Measurements from ENCODE around the gene ATG16L2. TPM values are rescaled to one million over a fixed set of nuclear protein-coding genes. Genes with fewer than 3 reads are reported as not detected.

Gene ATG16L2
- total RNA-seq, 4 donors from 2014 or later, result 8.3 to 27.9 (median 16.5) TPM

DNA sequence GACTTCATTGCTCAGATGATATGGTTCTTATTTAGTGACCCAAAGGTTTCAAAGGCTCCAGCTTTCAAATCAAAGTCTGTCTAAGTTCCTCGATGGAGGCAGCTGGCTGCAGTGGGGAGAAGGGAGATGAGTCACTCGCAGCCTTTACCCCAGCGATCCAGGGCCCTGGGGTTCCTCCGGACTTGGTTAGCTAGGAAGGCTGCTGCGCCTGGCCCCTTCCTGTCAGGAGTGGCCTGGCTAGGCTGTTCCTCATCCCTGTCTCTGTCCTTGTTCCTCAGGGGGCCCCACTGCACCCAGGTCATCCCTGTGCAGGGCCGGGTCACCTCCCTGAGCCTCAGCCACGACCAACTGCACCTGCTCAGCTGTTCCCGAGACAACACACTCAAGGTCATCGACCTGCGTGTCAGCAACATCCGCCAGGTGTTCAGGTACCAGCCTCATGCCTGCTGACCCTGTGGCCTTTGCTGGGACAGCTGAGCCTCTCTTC, 13.9 kb downstream of the ATG16L2 start:
- 81% methylated on average over 6 of the region's 11 CpGs; no CpG with 5 or more reads in 1 of the 2 donors for WGBS, 2 donors (ENCODE audit: low coverage in 1 of 2)
- no peaks in the 10 kb centered on the region for H3K9me3 ChIP-seq
- ATAC-seq, result no peak
- peaks cover 2 to 22% (median 12%) of the 10 kb centered on the region in 3 donors for H3K4me1 ChIP-seq
- no peak for TF ChIP-seq POLR2AphosphoS5 (IDR thresholded peaks at IDR 0.05)
- TF ChIP-seq EP300 (IDR thresholded peaks at IDR 0.05), result no peak
- TF ChIP-seq POLR2A (IDR thresholded peaks at IDR 0.05), result no peak
- TF ChIP-seq, protein P1, sequence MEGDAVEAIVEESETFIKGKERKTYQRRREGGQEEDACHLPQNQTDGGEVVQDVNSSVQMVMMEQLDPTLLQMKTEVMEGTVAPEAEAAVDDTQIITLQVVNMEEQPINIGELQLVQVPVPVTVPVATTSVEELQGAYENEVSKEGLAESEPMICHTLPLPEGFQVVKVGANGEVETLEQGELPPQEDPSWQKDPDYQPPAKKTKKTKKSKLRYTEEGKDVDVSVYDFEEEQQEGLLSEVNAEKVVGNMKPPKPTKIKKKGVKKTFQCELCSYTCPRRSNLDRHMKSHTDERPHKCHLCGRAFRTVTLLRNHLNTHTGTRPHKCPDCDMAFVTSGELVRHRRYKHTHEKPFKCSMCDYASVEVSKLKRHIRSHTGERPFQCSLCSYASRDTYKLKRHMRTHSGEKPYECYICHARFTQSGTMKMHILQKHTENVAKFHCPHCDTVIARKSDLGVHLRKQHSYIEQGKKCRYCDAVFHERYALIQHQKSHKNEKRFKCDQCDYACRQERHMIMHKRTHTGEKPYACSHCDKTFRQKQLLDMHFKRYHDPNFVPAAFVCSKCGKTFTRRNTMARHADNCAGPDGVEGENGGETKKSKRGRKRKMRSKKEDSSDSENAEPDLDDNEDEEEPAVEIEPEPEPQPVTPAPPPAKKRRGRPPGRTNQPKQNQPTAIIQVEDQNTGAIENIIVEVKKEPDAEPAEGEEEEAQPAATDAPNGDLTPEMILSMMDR (IDR thresholded peaks at IDR 0.05), result no peak
- peaks cover 0 to 19% of the 10 kb centered on the region in 2 donors for H3K36me3 ChIP-seq
- no peak overlapping the region for H3K4me3 ChIP-seq
- peak overlapping the region in 2 of 4 donors; percentile 14 to 41 for H3K27ac ChIP-seq
- no peaks in the 10 kb centered on the region for H3K27me3 ChIP-seq

DNA sequence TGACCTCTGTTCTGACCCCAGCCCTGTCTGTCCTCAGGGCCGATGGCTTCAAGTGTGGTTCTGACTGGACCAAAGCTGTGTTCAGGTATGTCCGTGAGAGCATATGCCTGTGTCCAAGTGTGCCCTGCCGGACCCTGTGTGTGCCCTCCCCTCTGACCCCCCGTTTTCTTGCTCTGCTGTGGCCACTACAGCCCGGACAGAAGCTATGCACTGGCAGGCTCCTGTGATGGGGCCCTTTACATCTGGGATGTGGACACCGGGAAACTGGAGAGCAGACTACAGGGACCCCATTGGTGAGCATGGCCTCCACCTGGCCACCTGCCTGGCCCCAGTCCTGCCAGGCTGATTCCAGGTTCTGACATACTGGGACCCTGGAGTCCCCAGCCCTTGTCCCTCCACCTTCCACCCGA, 14.5 kb downstream of the ATG16L2 start:
- H3K27me3 ChIP-seq, result no peaks in the 10 kb centered on the region
- H3K27ac ChIP-seq, result peak overlapping the region in 2 of 4 donors; percentile 14 to 41
- 35% methylated on average over 2 of the region's 7 CpGs; no CpG with 5 or more reads in 1 of the 2 donors for WGBS, 2 donors (ENCODE audit: low coverage in 1 of 2)
- TF ChIP-seq EP300 (IDR thresholded peaks at IDR 0.05) (no peak), POLR2A (IDR thresholded peaks at IDR 0.05) (no peak)
- peaks cover 2 to 27% (median 17%) of the 10 kb centered on the region in 3 donors for H3K4me1 ChIP-seq
- ATAC-seq, result no peak
- H3K9me3 ChIP-seq, result no peaks in the 10 kb centered on the region
- peaks cover 0 to 19% of the 10 kb centered on the region in 2 donors for H3K36me3 ChIP-seq
- no peak overlapping the region for H3K4me3 ChIP-seq

DNA sequence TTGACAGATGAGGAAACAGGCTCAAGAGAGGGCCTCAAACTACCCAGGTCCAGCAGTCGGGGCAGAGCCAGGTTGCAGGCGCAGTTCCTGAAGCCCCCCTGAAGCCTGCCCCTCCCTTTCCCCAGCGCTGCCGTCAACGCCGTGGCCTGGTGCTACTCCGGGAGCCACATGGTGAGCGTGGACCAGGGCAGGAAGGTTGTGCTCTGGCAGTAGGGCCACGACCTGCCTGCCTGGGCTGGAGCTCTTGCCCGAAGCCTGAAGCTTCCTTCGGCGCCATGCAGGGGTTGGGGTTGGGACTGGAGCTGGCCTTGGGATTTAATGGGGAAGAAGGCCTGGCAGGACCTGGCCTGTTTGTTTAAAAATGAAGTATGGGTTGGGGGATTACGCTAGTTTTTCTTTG, 15.0 kb downstream of the ATG16L2 start:
- TF ChIP-seq POLR2A (IDR thresholded peaks at IDR 0.05) (no peak), EP300 (IDR thresholded peaks at IDR 0.05) (no peak), POLR2AphosphoS5 (IDR thresholded peaks at IDR 0.05) (no peak)
- TF ChIP-seq, protein P1 (IDR thresholded peaks at IDR 0.05), result no peak
- no peak overlapping the region for H3K4me3 ChIP-seq
- no peak for ATAC-seq
- peaks cover 2 to 32% (median 20%) of the 10 kb centered on the region in 3 donors for H3K4me1 ChIP-seq
- no peaks in the 10 kb centered on the region for H3K9me3 ChIP-seq
- no peaks in the 10 kb centered on the region for H3K27me3 ChIP-seq
- H3K27ac ChIP-seq, result no peak overlapping the region
- H3K36me3 ChIP-seq, result peaks cover 0 to 19% of the 10 kb centered on the region in 2 donors
- WGBS, 2 donors (ENCODE audit: low coverage in 1 of 2), result 71% methylated on average over 1 of the region's 13 CpGs; no CpG with 5 or more reads in 1 of the 2 donors

DNA sequence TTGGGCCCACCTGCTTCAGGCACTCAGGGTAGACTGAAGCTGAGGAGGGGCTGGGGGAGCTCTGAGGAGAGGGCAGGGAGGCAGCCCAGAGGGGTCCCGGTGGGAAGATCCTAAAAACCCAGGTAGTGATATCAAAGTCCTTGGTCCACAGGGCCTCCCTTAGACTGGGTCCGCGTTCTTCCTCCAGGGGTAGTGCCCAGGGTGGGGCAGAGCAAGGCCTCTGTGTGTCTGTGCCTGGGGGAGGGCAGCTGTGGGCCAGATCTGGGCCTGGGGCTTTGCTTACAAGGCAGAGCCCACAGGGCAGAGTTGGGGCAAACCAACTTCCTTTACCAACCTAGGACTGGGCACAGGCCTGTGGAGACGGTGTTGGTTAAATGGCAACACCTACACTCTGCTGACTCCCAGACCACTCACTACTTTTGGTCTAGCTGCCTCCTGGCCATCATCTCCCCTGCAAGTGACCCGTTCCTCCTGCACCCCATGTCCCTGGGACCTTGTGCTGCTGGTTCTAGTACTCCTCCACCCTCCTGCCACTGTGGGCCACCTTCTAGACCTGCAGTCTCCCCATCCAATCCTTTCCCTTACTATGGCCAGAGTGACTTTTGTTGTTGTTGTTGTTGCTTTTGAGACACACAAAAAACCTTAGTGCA, 15.8 kb downstream of the ATG16L2 start:
- peaks cover 2 to 40% (median 27%) of the 10 kb centered on the region in 3 donors for H3K4me1 ChIP-seq
- no peak for TF ChIP-seq EP300 (IDR thresholded peaks at IDR 0.05)
- TF ChIP-seq, protein P1 (IDR thresholded peaks at IDR 0.05), result no peak
- no peak for TF ChIP-seq POLR2AphosphoS5 (IDR thresholded peaks at IDR 0.05)
- H3K4me3 ChIP-seq, result no peak overlapping the region
- H3K27ac ChIP-seq, result no peak overlapping the region
- WGBS, 2 donors (ENCODE audit: low coverage in 1 of 2), result 86% methylated on average over 1 of the region's 5 CpGs; no CpG with 5 or more reads in 1 of the 2 donors
- H3K27me3 ChIP-seq, result no peaks in the 10 kb centered on the region
- no peaks in the 10 kb centered on the region for H3K9me3 ChIP-seq
- peaks cover 0 to 19% of the 10 kb centered on the region in 2 donors for H3K36me3 ChIP-seq
- no peak for ATAC-seq

DNA sequence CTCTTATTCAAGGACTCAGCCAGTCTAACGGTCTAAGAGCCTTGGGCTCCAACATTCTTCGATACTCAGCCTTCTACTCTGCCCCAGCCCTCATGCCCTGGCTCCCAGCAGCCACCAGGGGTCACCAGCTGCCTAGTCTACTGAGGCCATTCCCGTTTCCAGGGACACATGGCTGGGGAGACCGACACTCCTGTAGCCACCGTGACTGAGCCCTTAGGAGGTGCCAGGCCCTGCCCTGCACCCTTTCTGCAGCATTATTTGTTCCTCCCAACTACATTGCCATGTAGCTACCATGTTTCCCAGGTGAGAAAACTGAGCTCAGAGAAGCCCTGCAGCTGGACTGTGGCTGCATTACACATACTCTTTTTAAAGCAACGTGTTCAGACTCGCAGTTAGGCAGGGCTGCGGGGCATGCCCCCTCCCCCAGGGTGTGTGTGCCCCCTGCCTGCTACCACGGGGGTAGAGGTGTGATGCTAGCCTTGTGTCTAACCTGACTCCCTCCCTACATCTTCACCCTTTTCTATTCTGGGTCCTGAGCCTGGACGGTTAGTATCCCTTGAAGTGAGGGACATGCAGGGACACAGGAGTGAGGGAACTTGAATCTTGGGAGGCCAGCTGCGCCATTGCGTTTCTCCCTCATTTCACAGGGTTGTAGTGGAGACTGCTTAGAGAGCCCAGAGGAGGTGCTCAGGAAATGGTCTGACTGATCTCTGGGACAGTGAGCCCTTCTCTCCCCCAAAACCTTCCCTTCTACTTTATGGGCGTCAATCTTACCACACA, 17.5 kb downstream of the ATG16L2 start:
- WGBS, 2 donors (ENCODE audit: low coverage in 1 of 2), result 0 to 11% methylated on average over 1 to 5 of the region's 13 CpGs
- H3K9me3 ChIP-seq, result no peaks in the 10 kb centered on the region
- TF ChIP-seq, protein P1 (IDR thresholded peaks at IDR 0.05), result peak in 3 of 4 experiments; percentile 94 to 96 (median 95)
- TF ChIP-seq EP300 (IDR thresholded peaks at IDR 0.05) (no peak), POLR2AphosphoS5 (IDR thresholded peaks at IDR 0.05) (peak; percentile 42)
- no peak overlapping the region for H3K4me3 ChIP-seq
- no peaks in the 10 kb centered on the region for H3K27me3 ChIP-seq
- H3K36me3 ChIP-seq, result peaks cover 0 to 24% of the 10 kb centered on the region in 2 donors
- H3K4me1 ChIP-seq, result peaks cover 2 to 57% (median 31%) of the 10 kb centered on the region in 3 donors
- peak overlapping the region in 3 of 4 donors; percentile 33 to 77 (median 75) for H3K27ac ChIP-seq
- peak; percentile 83 for ATAC-seq
